GM19238 (cell line): ENCODE results near the gene CRADD.
"Not testable (repeated sequence)": the region's sequence is repeated elsewhere in the genome, so short reads cannot be mapped to it uniquely, and the experiment has no call there.

Experiments
- DNase-seq: peaks from one replicate; pipeline ENCODE4 v3.0.0; 2011; ENCODE audit warnings: low spot score; ENCODE audit not compliant: insufficient read length

Gene CRADD

GRCh38 chr12:93868771-93869170, 191.6 kb downstream of the CRADD start:
- no peak for DNase-seq

GRCh38 chr12:93870020-93870795, 193.0 kb downstream of the CRADD start:
- no peak for DNase-seq

- not testable (repeated sequence) for DNase-seq
Measured at GRCh38 chr12:93871566-93871965, 194.4 kb downstream of the CRADD start.

- DNase-seq: no peak
Measured at GRCh38 chr12:93873561-93873960, 196.4 kb downstream of the CRADD start.

- DNase-seq: no peak
Measured at GRCh38 chr12:93875157-93875556, 198.0 kb downstream of the CRADD start.

- no peak for DNase-seq
Measured at GRCh38 chr12:93876360-93876759, 199.2 kb downstream of the CRADD start.

- no peak for DNase-seq
Measured at GRCh38 chr12:93877446-93877845, 200.3 kb downstream of the CRADD start.

- DNase-seq: no peak
Measured at GRCh38 chr12:93879476-93880421, 202.6 kb downstream of the CRADD start.

GRCh38 chr12:93880853-93881522, 203.8 kb downstream of the CRADD start:
- DNase-seq: no peak

GRCh38 chr12:93882763-93883162, 205.6 kb downstream of the CRADD start:
- no peak for DNase-seq

- DNase-seq: no peak
Measured at GRCh38 chr12:93883436-93884154, 206.4 kb downstream of the CRADD start.

- no peak for DNase-seq
Measured at GRCh38 chr12:93884794-93885460, 207.8 kb downstream of the CRADD start.

- DNase-seq: not testable (repeated sequence)
Measured at GRCh38 chr12:93885973-93886532, 208.9 kb downstream of the CRADD start.

GRCh38 chr12:93886533-93887511, 209.6 kb downstream of the CRADD start:
- DNase-seq: no peak

GRCh38 chr12:93888964-93889363, 211.8 kb downstream of the CRADD start:
- DNase-seq: no peak

GRCh38 chr12:93889516-93890212, 212.5 kb downstream of the CRADD start:
- DNase-seq: no peak

GRCh38 chr12:93892423-93893268, 215.5 kb downstream of the CRADD start:
- no peak for DNase-seq
